HG03066 (cell line): Measurements from ENCODE around the gene TMTC2.

Experiments
- ATAC-seq: cut with Tn5 transposase; IDR thresholded peaks from one replicate; pipeline ENCODE4 v1.9.1; 2021; ENCODE audit warnings: low read depth; ENCODE audit not compliant: unreplicated experiment

TMTC2 gene

GRCh38 chr12:83157604-83158003, 470.9 kb downstream of the TMTC2 start:
- no peak for ATAC-seq

- ATAC-seq: no peak
Measured at GRCh38 chr12:83158613-83159207, 472.0 kb downstream of the TMTC2 start.

- no peak for ATAC-seq
Measured at GRCh38 chr12:83161456-83161855, 474.8 kb downstream of the TMTC2 start.

- ATAC-seq: no peak
Measured at GRCh38 chr12:83168751-83169150, 482.0 kb downstream of the TMTC2 start.

- ATAC-seq: no peak
Measured at GRCh38 chr12:83172441-83172840, 485.7 kb downstream of the TMTC2 start.

GRCh38 chr12:83172866-83173649, 486.4 kb downstream of the TMTC2 start:
- no peak for ATAC-seq

- no peak for ATAC-seq
Measured at GRCh38 chr12:83179999-83180398, 493.3 kb downstream of the TMTC2 start.

- ATAC-seq: no peak
Measured at GRCh38 chr12:83181074-83181473, 494.4 kb downstream of the TMTC2 start.

GRCh38 chr12:83183132-83183531, 496.4 kb downstream of the TMTC2 start:
- ATAC-seq: no peak
